Measurements from ENCODE around the gene RTN4R.

DNA sequence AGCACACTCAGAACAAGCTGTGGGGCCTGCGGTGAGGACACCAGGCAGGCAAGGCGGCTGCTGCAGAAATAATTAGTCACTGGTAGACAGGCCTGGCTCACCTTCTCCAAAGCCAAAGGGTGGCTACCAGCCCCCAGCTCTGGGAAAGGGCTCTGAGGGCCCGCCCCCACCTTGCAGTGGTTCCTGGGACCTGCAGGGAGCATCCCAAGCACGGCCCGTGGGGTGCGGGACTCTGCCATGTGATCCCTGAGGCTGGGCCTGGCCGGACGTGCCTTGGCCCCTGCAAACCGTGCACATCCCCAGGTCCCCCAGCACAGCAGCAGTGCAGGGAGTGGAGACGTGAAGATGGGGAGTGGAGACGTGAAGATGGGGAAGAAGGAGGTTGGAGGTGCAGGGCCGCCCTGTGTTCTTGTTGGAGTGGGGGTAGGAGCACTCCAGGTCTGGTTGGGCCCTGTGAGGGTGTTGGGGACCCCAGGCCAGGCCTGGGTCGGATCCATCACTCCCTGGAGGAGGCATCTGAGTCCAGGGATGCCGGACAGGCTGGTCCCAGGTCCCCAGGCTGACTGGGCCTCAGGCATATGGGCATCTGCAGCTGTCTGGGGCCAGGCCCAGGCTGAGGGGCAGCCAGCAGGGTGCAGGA, 41.9 kb downstream of the RTN4R start:
- TF ChIP-seq, protein P1, sequence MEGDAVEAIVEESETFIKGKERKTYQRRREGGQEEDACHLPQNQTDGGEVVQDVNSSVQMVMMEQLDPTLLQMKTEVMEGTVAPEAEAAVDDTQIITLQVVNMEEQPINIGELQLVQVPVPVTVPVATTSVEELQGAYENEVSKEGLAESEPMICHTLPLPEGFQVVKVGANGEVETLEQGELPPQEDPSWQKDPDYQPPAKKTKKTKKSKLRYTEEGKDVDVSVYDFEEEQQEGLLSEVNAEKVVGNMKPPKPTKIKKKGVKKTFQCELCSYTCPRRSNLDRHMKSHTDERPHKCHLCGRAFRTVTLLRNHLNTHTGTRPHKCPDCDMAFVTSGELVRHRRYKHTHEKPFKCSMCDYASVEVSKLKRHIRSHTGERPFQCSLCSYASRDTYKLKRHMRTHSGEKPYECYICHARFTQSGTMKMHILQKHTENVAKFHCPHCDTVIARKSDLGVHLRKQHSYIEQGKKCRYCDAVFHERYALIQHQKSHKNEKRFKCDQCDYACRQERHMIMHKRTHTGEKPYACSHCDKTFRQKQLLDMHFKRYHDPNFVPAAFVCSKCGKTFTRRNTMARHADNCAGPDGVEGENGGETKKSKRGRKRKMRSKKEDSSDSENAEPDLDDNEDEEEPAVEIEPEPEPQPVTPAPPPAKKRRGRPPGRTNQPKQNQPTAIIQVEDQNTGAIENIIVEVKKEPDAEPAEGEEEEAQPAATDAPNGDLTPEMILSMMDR (IDR thresholded peaks at IDR 0.05): no peak
- TF ChIP-seq POLR2A (IDR thresholded peaks at IDR 0.05): no peak

All from lower leg skin (tissue), 3 donors.